ENCODE measurements around the gene CYB5RL.

- TF ChIP-seq CTCF (IDR thresholded peaks at IDR 0.05) (no peak), POLR2A (IDR thresholded peaks at IDR 0.05) (no peak)
Observed at GRCh38 chr1:54239035-54239383, 39.2 kb upstream of the CYB5RL start.

Data from transverse colon (tissue), 3 donors.